Fibroblast of lung (primary cell): ENCODE measurements around the gene SLC66A3.

Experiments
- CTCF ChIP-seq, 2 donors: IDR thresholded peaks in 1 of 2; conservative IDR thresholded peaks in 1 of 2; 1 replicate in 1 of 2; 2 replicates in 1 of 2; pipeline ENCODE4 v1.5.1; 2011 to 2012; ENCODE audit warnings: low read length in 2 of 2, control low read depth in 1 of 2, inconsistent platforms in 1 of 2, low read depth in 1 of 2, mild to moderate bottlenecking in 1 of 2
- EZH2 ChIP-seq: IDR thresholded peaks from 2 replicates; pipeline ENCODE4 v1.5.1; 2012; ENCODE audit warnings: low read length, control low read depth, mild to moderate bottlenecking; ENCODE audit errors: missing control alignments

GRCh38 chr2:11145350-11145749 is 9.9 kb upstream of the SLC66A3 start:
- TF ChIP-seq CTCF (conservative IDR thresholded peaks at IDR 0.05 in 1 of 2, IDR thresholded peaks at IDR 0.05 in 1 of 2; ENCODE audit: low read depth in 1 of 2, low read length in 2 of 2), result no peak
- no peak for TF ChIP-seq EZH2
